PC-9 (cell line): ENCODE results near the gene S100Z. TPM values are rescaled to one million over a fixed set of nuclear protein-coding genes. Genes with fewer than 3 reads are reported as not detected.

ENCODE experiments used
- BruUV-seq: library from RNA; stranded (reverse); fragments of 400-500 nt; replicated peaks from 2 replicates; lab custom pipeline; 2021; lab: Mats Ljungman, UMichigan
- CTCF ChIA-PET: fragments of 300-600 bp; sonication (Branson Sonifier 250); formaldehyde crosslinking; loops from one replicate; lab custom pipeline; 2022; ENCODE audit warnings: antibody characterized with exemption; lab: Charles Lee
- POLR2A ChIA-PET: fragments of 300-600 bp; sonication (Branson Sonifier 250); formaldehyde crosslinking; loops from one replicate; lab custom pipeline; 2022; ENCODE audit warnings: antibody characterized with exemption; ENCODE audit not compliant: unreplicated experiment; lab: Charles Lee
- DNase-seq, 2 experiments: peaks; one replicate each; pipeline versions ENCODE4 v3.0.0 to v3.0.0-alpha.2; 2015 to 2022; ENCODE audit warnings: mixed read lengths in 1 of 2
- H2AFZ ChIP-seq: fragments of 200-600 bp; sonication (generic); 2 replicates; pipeline ENCODE4 v1.8.1; 2017; ENCODE audit warnings: antibody characterized with exemption
- H3F3A ChIP-seq: fragments of 200-600 bp; sonication (generic); 2 replicates; pipeline ENCODE4 v1.8.1; 2017; ENCODE audit warnings: antibody characterized with exemption, mild to moderate bottlenecking, low read depth; ENCODE audit not compliant: insufficient read depth
- H3K27ac ChIP-seq: fragments of 200-600 bp; sonication (generic); 2 replicates; pipeline ENCODE4 v1.6.1; 2016; ENCODE audit warnings: mixed run types
- H3K27me3 ChIP-seq: fragments of 200-600 bp; sonication (generic); 2 replicates; pipeline ENCODE4 v1.6.1; 2016; ENCODE audit warnings: low read depth, mixed run types; ENCODE audit not compliant: insufficient read depth
- H3K36me3 ChIP-seq: fragments of 200-600 bp; sonication (generic); 2 replicates; pipeline ENCODE4 v1.6.1; 2016; ENCODE audit warnings: low read depth, mixed run types
- H3K4me1 ChIP-seq: fragments of 200-600 bp; sonication (generic); replicated peaks from 2 replicates; pipeline ENCODE4 v1.6.1; 2016; ENCODE audit warnings: mixed run types; ENCODE audit not compliant: insufficient read depth
- H3K4me2 ChIP-seq: fragments of 200-600 bp; sonication (generic); 2 replicates; pipeline ENCODE4 v1.6.1; 2017; ENCODE audit warnings: mixed run types
- H3K4me3 ChIP-seq: fragments of 200-600 bp; sonication (generic); 2 replicates; pipeline ENCODE4 v1.6.1; 2016; ENCODE audit warnings: mixed run types
- H3K79me2 ChIP-seq: fragments of 200-600 bp; sonication (generic); 2 replicates; pipeline ENCODE4 v1.6.1; 2017; ENCODE audit warnings: low read depth, mixed run types
- H3K9me2 ChIP-seq: fragments of 200-600 bp; sonication (generic); 2 replicates; pipeline ENCODE4 v1.8.1; 2017; ENCODE audit warnings: mild to moderate bottlenecking; ENCODE audit not compliant: insufficient read depth
- H3K9me3 ChIP-seq: fragments of 200-600 bp; sonication (generic); 2 replicates; pipeline ENCODE4 v1.8.1; 2016; ENCODE audit warnings: low read depth; ENCODE audit not compliant: insufficient read depth
- H4K20me1 ChIP-seq: fragments of 200-600 bp; sonication (generic); 2 replicates; pipeline ENCODE4 v1.8.1; 2017; ENCODE audit not compliant: insufficient read depth
- CTCF ChIP-seq: fragments of 200-600 bp; sonication (generic); conservative IDR thresholded peaks from 2 replicates; pipeline ENCODE4 v1.6.1; 2017; ENCODE audit warnings: mixed run types, antibody characterized with exemption, mild to moderate bottlenecking, moderate library complexity
- EZH2 ChIP-seq: fragments of 200-600 bp; sonication (generic); IDR thresholded peaks from 2 replicates; pipeline ENCODE4 v1.8.0; 2017; ENCODE audit warnings: antibody characterized with exemption, low read depth
- intact Hi-C: fragments of 100-400 bp; cut with micrococcal nuclease; formaldehyde crosslinking; loops from one replicate; pipeline ENCODE4 v1.10.0; 2022; ENCODE audit not compliant: unreplicated experiment
- total RNA-seq: library from RNA; stranded (reverse); gene quantifications from 2 replicates; pipeline ENCODE4 v1.2.3, GENCODE V29; 2021

S100Z gene
- total RNA-seq, 1 experiment from 2014 or later = not detected

- no peak overlapping the region for H3K27ac ChIP-seq
- H3K9me2 ChIP-seq = no peaks in the 10 kb centered on the region
- H2AFZ ChIP-seq = no peak overlapping the region
- H3K79me2 ChIP-seq = no peaks in the 10 kb centered on the region
- H3K36me3 ChIP-seq = no peaks in the 10 kb centered on the region
- H3F3A ChIP-seq = no peaks in the 10 kb centered on the region
- H3K4me3 ChIP-seq = no peak overlapping the region
- CTCF ChIA-PET = no interaction called here
- no TSS peak for BruUV-seq
- no peak overlapping the region for H3K4me2 ChIP-seq
- H3K27me3 ChIP-seq = no peaks in the 10 kb centered on the region
- no peaks in the 10 kb centered on the region for H4K20me1 ChIP-seq
- intact Hi-C loops = no loop called here
- TF ChIP-seq EZH2 (no peak), CTCF (no peak)
- H3K4me1 ChIP-seq = no peaks in the 10 kb centered on the region
- DNase-seq = no peak
- POLR2A ChIA-PET = no interaction called here
- H3K9me3 ChIP-seq = no peaks in the 10 kb centered on the region
Observed at GRCh38 chr5:76941000-76941399, 91.2 kb downstream of the S100Z start.

DNA sequence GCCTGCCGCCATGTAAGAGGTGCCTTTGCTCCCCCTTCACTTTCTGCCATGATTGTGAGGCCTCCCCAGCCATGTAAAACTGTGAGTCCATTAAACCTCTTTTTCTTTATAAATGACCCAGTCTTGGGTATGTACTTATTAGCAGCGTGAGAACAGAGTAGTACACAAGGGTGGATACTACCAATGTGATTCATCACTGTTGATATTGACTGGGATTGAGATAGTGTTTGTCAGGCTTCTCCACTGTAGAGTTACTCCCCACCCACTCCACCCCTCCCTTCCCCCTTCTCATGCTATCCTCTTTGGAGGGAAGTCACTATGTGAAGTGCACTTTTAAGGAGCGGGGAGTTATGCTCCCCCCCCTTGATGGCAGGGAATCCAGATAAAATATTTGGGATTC lies 91.6 kb downstream of the S100Z start:
- ChIA-PET CTCF (no interaction called here), POLR2A (no interaction called here)
- Histone ChIP-seq H3K9me3 (no peaks in the 10 kb centered on the region), H3K4me3 (no peak overlapping the region), H3K36me3 (no peaks in the 10 kb centered on the region), H3K27me3 (no peaks in the 10 kb centered on the region), H3K9me2 (no peaks in the 10 kb centered on the region), H3F3A (no peaks in the 10 kb centered on the region), H2AFZ (no peak overlapping the region), H3K4me2 (no peak overlapping the region), H3K4me1 (no peaks in the 10 kb centered on the region), H3K79me2 (no peaks in the 10 kb centered on the region), H4K20me1 (no peaks in the 10 kb centered on the region), H3K27ac (no peak overlapping the region)
- intact Hi-C loops = no loop called here
- TF ChIP-seq CTCF (no peak), EZH2 (no peak)
- BruUV-seq = no TSS peak
- DNase-seq = no peak

DNA sequence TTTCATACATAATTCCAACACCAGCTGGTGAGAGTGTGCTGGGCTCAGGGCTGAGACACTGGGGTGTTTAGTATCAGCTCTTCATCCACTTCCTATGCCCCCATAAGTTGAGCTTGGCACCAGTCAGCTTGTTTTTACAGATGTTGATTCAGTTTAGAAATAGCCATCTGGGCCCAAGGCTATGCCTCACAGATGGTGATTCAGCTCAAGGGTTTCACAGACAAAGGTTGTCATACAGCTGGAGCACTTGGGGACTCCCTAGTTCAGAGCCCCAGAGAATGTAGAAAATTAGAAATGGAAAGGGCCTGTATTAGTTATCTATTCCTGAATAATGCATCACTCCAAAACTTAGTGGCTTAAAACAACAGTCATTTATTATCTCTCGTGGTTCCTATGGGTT lies 92.8 kb downstream of the S100Z start:
- Histone ChIP-seq H3K4me1 (no peaks in the 10 kb centered on the region), H4K20me1 (no peaks in the 10 kb centered on the region), H3K4me2 (no peak overlapping the region), H3K9me3 (no peaks in the 10 kb centered on the region), H3K36me3 (no peaks in the 10 kb centered on the region), H3K9me2 (no peaks in the 10 kb centered on the region), H3K27ac (no peak overlapping the region), H3K4me3 (no peak overlapping the region), H2AFZ (no peak overlapping the region), H3K79me2 (no peaks in the 10 kb centered on the region), H3F3A (no peaks in the 10 kb centered on the region), H3K27me3 (no peaks in the 10 kb centered on the region)
- no peak for DNase-seq
- intact Hi-C loops = no loop called here
- TF ChIP-seq CTCF (no peak), EZH2 (no peak)
- POLR2A ChIA-PET = no interaction called here
- no TSS peak for BruUV-seq
- CTCF ChIA-PET = no interaction called here
